HL-60 (cell line): Measurements from ENCODE around the gene PAPPA.

Experiments
- DNase-seq, 2 experiments: peaks; one replicate each; pipeline ENCODE4 v3.0.0-alpha.2; 2010 to 2020; ENCODE audit warnings: low read depth in 1 of 2, low spot score in 1 of 2
- H3K27ac ChIP-seq: fragments of 250-450 bp; sonication (Bioruptor Pico); replicated peaks from 2 replicates; pipeline ENCODE4 v1.5.1; 2020; ENCODE audit warnings: mild to moderate bottlenecking, moderate library complexity
- H3K27me3 ChIP-seq: fragments of 250-450 bp; sonication (Bioruptor Pico); 2 replicates; pipeline ENCODE4 v1.5.1; 2021; ENCODE audit warnings: mild to moderate bottlenecking, moderate library complexity; ENCODE audit not compliant: insufficient read depth, poor library complexity, severe bottlenecking
- H3K4me3 ChIP-seq: replicated peaks from 2 replicates; pipeline ENCODE4 v1.5.1; 2011; ENCODE audit warnings: mild to moderate bottlenecking, control low read depth, low read length; ENCODE audit not compliant: insufficient read depth
- GABPA ChIP-seq: IDR thresholded peaks from 2 replicates; pipeline ENCODE4 v1.6.1; 2012; ENCODE audit warnings: low read depth
- POLR2AphosphoS5 ChIP-seq: IDR thresholded peaks from 2 replicates; pipeline ENCODE4 v1.6.1; 2012; ENCODE audit warnings: low read depth
- SPI1 ChIP-seq: IDR thresholded peaks from 2 replicates; pipeline ENCODE4 v1.6.1; 2012; ENCODE audit warnings: low read depth, mild to moderate bottlenecking, borderline replicate concordance
- TF ChIP-seq, protein P1 (sequence below): IDR thresholded peaks from one replicate; pipeline ENCODE4 v1.5.1; 2011; ENCODE audit warnings: low read length, control low read depth, inconsistent platforms; ENCODE audit not compliant: insufficient read depth
- TF ChIP-seq, protein P2 (sequence below): IDR thresholded peaks from 2 replicates; pipeline ENCODE4 v1.6.1; 2012; ENCODE audit warnings: low read depth; ENCODE audit not compliant: insufficient replicate concordance

The PAPPA gene

GRCh38 chr9:116237456-116237855 lies 83.9 kb downstream of the PAPPA start:
- H3K27ac ChIP-seq: no peak overlapping the region
- H3K27me3 ChIP-seq: no peaks in the 10 kb centered on the region
- DNase-seq: no peak
- no peak overlapping the region for H3K4me3 ChIP-seq
- TF ChIP-seq GABPA (no peak), SPI1 (no peak), POLR2AphosphoS5 (no peak)
- TF ChIP-seq, protein P1, sequence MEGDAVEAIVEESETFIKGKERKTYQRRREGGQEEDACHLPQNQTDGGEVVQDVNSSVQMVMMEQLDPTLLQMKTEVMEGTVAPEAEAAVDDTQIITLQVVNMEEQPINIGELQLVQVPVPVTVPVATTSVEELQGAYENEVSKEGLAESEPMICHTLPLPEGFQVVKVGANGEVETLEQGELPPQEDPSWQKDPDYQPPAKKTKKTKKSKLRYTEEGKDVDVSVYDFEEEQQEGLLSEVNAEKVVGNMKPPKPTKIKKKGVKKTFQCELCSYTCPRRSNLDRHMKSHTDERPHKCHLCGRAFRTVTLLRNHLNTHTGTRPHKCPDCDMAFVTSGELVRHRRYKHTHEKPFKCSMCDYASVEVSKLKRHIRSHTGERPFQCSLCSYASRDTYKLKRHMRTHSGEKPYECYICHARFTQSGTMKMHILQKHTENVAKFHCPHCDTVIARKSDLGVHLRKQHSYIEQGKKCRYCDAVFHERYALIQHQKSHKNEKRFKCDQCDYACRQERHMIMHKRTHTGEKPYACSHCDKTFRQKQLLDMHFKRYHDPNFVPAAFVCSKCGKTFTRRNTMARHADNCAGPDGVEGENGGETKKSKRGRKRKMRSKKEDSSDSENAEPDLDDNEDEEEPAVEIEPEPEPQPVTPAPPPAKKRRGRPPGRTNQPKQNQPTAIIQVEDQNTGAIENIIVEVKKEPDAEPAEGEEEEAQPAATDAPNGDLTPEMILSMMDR: no peak
- TF ChIP-seq, protein P2, sequence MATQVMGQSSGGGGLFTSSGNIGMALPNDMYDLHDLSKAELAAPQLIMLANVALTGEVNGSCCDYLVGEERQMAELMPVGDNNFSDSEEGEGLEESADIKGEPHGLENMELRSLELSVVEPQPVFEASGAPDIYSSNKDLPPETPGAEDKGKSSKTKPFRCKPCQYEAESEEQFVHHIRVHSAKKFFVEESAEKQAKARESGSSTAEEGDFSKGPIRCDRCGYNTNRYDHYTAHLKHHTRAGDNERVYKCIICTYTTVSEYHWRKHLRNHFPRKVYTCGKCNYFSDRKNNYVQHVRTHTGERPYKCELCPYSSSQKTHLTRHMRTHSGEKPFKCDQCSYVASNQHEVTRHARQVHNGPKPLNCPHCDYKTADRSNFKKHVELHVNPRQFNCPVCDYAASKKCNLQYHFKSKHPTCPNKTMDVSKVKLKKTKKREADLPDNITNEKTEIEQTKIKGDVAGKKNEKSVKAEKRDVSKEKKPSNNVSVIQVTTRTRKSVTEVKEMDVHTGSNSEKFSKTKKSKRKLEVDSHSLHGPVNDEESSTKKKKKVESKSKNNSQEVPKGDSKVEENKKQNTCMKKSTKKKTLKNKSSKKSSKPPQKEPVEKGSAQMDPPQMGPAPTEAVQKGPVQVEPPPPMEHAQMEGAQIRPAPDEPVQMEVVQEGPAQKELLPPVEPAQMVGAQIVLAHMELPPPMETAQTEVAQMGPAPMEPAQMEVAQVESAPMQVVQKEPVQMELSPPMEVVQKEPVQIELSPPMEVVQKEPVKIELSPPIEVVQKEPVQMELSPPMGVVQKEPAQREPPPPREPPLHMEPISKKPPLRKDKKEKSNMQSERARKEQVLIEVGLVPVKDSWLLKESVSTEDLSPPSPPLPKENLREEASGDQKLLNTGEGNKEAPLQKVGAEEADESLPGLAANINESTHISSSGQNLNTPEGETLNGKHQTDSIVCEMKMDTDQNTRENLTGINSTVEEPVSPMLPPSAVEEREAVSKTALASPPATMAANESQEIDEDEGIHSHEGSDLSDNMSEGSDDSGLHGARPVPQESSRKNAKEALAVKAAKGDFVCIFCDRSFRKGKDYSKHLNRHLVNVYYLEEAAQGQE: no peak

DNA sequence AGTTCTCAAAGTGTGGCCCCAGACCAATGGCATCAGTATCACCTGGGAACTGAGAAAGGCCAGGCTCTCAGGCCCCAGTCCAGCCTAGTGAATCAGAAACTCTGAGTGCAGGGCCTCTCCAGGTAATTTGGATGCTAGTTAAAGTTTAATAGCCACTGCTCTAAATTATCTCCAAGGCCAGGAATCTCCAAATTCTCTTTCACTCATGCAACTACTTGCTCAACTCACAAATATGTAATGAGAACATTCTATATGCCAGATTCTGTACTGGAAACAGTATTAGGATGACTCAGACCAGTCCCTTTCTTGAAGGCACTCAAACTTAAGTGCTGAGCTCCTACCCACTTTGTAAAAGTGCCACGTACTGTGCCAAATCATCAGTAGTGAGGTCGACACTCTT lies 84.6 kb downstream of the PAPPA start:
- Histone ChIP-seq H3K4me3 (no peak overlapping the region), H3K27ac (no peak overlapping the region), H3K27me3 (no peaks in the 10 kb centered on the region)
- DNase-seq: no peak
- no peak for TF ChIP-seq SPI1

GRCh38 chr9:116238776-116239340 lies 85.3 kb downstream of the PAPPA start:
- TF ChIP-seq SPI1 (no peak), POLR2AphosphoS5 (no peak)
- H3K27me3 ChIP-seq: no peaks in the 10 kb centered on the region
- no peak overlapping the region for H3K27ac ChIP-seq
- DNase-seq: no peak
- no peak overlapping the region for H3K4me3 ChIP-seq

- Histone ChIP-seq H3K27me3 (no peaks in the 10 kb centered on the region), H3K27ac (no peak overlapping the region), H3K4me3 (no peak overlapping the region)
- no peak for DNase-seq
- TF ChIP-seq, protein P2: no peak
Observed at GRCh38 chr9:116243708-116244107, 90.1 kb downstream of the PAPPA start.

- no peak for DNase-seq
- Histone ChIP-seq H3K27me3 (no peaks in the 10 kb centered on the region), H3K4me3 (no peak overlapping the region), H3K27ac (no peak overlapping the region)
- TF ChIP-seq GABPA (no peak), POLR2AphosphoS5 (no peak), SPI1 (no peak)
- TF ChIP-seq, protein P1: no peak
- TF ChIP-seq, protein P2: no peak
Observed at GRCh38 chr9:116247284-116247683, 93.7 kb downstream of the PAPPA start.
